ENCODE results near the gene PLXNA1.

Gene PLXNA1

DNA sequence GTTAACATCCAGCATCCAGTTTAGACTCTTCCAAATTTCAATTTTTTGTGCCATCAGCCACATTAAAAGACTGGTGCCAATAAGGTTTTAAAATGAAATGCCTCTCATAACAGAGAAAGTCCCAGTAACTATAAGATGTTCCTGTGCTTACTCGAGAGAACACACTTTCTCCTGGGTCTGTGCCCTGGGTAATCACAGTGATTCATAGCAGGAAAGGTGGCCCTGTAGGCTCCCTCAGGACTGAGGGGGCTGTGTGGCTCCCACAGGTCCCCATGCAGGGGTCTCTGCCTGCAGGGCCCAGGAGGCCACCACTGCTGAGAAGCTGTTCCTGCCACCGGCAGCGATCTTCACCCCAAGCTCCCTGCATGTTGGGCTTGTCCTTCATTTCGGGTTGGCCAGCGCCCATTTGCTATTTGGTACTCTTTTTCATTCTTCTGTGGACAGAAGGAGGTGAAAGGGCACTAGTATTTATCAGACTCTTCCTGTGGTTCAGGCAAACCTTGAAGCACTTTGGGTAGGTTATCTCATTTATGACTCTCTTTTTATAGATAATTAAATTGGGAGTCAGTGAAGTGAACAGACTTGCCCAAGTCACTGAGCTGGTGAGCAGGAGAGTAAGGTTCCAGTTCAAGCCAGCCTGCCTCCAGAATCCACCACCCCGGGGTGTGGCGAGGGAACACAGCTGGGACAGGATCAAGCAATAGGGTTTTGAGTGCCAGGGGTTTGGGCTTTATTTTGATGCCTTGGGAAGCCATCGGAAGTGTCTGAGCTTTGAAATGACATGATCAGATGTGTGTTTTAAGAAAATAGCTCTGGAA, 44.2 kb upstream of the PLXNA1 start:
- DNase-seq (ENCODE audit: extremely low read depth, low read depth) = no peak
- TF ChIP-seq, protein P1, sequence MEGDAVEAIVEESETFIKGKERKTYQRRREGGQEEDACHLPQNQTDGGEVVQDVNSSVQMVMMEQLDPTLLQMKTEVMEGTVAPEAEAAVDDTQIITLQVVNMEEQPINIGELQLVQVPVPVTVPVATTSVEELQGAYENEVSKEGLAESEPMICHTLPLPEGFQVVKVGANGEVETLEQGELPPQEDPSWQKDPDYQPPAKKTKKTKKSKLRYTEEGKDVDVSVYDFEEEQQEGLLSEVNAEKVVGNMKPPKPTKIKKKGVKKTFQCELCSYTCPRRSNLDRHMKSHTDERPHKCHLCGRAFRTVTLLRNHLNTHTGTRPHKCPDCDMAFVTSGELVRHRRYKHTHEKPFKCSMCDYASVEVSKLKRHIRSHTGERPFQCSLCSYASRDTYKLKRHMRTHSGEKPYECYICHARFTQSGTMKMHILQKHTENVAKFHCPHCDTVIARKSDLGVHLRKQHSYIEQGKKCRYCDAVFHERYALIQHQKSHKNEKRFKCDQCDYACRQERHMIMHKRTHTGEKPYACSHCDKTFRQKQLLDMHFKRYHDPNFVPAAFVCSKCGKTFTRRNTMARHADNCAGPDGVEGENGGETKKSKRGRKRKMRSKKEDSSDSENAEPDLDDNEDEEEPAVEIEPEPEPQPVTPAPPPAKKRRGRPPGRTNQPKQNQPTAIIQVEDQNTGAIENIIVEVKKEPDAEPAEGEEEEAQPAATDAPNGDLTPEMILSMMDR (IDR thresholded peaks at IDR 0.05; ENCODE audit: low read depth, low read length) = no peak

DNA sequence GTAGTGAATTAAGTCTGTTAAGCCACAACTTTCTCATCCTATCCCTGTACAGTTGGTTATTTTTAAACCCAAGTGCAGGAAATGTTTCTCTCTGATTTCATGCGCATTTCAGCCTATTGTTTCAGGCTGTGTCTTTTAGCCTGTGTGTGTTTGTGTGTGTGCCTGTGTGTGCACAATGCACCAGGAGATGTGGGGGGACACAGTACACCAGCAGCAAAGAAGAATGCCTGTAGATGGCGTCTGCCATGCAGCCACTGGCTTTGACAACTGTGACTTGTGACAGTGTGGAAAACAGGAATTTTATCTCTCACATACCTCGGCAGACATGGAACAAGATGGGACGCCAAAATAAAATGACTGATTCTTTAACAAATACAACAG, 43.6 kb upstream of the PLXNA1 start:
- DNase-seq (ENCODE audit: extremely low read depth, low read depth) = no peak
- TF ChIP-seq, protein P1 (IDR thresholded peaks at IDR 0.05; ENCODE audit: low read depth, low read length) = no peak

DNA sequence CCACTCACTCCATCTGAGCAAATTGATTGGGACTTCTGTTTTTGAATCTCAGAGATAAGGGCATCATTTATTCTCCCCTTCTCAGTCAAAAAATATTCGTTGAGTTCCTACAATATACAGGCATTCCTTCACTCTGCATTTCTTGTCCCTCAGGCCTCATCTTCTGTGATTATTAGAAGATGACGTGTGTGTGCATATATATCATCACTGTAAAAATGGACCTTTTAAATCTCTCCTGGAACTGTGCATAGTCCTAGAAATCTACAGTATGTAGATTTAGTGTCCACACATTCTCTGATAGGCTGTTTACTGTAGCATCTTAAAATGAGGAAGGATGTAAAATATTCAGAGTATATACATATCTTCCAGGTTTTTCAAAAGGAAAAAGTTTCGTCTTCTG, 43.2 kb upstream of the PLXNA1 start:
- DNase-seq (ENCODE audit: extremely low read depth, low read depth) = no peak
- TF ChIP-seq, protein P1 (IDR thresholded peaks at IDR 0.05; ENCODE audit: low read depth, low read length) = no peak

DNA sequence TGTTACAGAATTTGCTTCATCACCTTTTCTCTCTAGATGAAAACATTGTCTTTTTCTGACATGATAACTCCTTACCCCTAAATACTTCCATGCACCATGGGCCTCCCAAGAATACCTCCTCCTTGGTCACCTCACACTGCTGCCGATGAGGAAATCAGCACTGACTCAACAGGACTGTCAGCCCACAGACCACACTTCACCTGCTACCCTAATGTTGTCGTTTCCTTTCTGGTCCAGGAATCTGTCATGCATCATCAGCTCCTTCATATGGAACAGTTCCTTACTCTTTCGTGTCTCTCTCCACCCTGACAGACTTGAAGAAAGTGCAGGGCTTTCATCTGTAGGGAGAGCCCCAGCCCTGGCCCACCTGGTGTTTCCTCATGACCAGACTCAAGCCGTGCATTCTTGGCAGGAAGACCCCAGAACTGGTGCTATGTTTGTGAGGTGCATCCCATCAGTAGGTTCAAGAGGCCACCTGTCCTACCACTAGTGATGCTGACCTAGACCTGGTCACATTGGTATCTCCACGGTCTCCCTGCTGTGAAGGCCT, 41.1 kb upstream of the PLXNA1 start:
- TF ChIP-seq, protein P1 (IDR thresholded peaks at IDR 0.05; ENCODE audit: low read depth, low read length) = no peak
- DNase-seq (ENCODE audit: extremely low read depth, low read depth) = no peak

DNA sequence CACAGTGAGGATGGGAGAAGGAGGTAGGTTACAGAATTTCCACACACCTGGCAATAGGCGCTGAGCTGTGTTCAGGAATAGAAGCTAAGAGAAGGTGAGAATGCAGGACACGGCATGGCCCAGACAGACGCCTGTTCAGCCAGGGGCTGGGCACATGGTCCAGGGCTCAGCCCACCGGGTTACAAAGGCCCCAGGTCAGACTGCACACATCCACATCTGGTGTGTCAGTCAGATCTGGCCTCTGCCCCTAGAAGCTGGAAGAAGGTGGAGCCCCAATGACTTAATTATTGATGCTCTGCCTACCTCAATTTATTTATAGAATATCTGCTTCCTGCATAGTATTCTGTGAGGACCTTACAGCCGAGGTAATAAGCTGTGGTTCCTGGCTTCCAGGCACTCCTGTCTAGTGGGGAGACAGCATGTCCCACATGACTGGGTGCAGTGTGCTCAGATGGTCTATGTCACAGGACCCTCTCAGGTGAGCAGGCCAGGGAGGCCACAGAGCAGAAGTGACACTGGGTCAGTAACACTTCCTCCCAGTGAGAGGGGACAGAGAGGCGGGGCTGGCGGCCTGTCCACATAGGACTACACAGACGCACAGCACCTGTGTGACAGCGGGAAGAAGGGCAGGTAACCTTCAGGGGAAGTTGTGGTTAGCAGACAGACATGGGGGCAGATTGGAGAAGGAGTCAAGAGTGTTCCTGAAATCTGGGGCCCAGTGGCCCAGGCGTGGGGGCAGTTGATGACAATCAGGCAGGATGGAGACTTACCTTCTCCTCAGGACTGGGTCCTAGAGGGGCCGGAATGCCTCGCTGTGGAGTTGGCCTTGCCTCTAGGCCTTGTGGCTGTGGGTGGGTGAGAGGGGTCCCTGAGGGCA, 38.6 kb upstream of the PLXNA1 start:
- no peak for DNase-seq (ENCODE audit: extremely low read depth, low read depth)
- TF ChIP-seq, protein P1 (IDR thresholded peaks at IDR 0.05; ENCODE audit: low read depth, low read length) = no peak

DNA sequence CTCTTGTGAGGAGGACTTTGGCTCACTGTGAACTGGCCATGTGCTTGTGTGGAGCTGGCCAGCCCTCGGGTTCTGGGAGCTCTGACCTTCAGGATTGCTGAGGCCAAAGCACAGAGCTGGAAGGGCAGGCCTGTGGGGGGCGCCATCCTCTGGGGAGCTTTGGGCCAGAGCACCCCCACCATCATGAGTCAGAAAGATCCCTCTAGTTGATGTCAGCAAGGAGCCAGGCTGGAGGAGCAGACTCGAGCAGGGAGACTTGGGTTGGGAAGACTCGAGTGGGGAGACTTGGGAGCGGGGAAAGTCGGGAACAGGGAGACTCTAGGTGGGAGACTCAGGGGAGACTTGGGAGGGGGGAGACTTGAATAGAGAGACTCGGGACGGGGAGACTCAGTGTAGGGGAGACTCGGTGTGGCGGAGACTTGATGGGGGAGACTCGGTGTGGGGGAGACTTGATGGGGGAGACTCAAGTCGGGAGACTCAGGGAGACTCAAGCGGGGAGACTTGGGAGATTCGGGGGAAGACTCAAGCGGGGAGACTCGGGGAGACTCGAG, 37.7 kb upstream of the PLXNA1 start:
- DNase-seq (ENCODE audit: extremely low read depth, low read depth) = no peak
- TF ChIP-seq, protein P1 (IDR thresholded peaks at IDR 0.05; ENCODE audit: low read depth, low read length) = no peak; the same call in 1 of the 2 replicates
